Activated CD8-positive, alpha-beta T cell treated with anti-CD3 and anti-CD28 coated beads, Interleukin-2, amount 10 ng/mL, durations not matched to agents 7 days and 5 days (primary cell): Measurements from ENCODE around the gene SLC37A4. TPM values are rescaled to one million over a fixed set of nuclear protein-coding genes. Genes with fewer than 3 reads are reported as not detected.

Source experiments
- ATAC-seq: fragments of 150-1000 bp; cut with Tn5 transposase; one replicate; pipeline ENCODE4 v1.10.0; 2021; ENCODE audit warnings: moderate library complexity
- CTCF ChIA-PET: fragments of 350-600 bp; sonication (Branson Sonifier 250); formaldehyde crosslinking; loops from one replicate; lab custom pipeline; 2021; ENCODE audit warnings: antibody characterized with exemption; lab: Charles Lee
- POLR2A ChIA-PET: fragments of 350-600 bp; sonication (Branson Sonifier 250); formaldehyde crosslinking; loops from one replicate; lab custom pipeline; 2021; ENCODE audit warnings: antibody characterized with exemption; lab: Charles Lee
- DNase-seq: peaks from one replicate; pipeline ENCODE4 v3.0.0-alpha.2; 2020
- H3K27ac Mint-ChIP-seq: one replicate; pipeline ENCODE4 v1.8.0; 2021; ENCODE audit warnings: mild to moderate bottlenecking, mixed read lengths
- H3K27me3 Mint-ChIP-seq: one replicate; pipeline ENCODE4 v1.8.0; 2021; ENCODE audit warnings: low read depth, mixed read lengths
- H3K36me3 Mint-ChIP-seq: one replicate; pipeline ENCODE4 v1.8.0; 2021; ENCODE audit warnings: low read depth, mixed read lengths
- H3K4me1 Mint-ChIP-seq: one replicate; pipeline ENCODE4 v1.8.0; 2021; ENCODE audit warnings: low read depth, mixed read lengths
- H3K4me3 Mint-ChIP-seq: one replicate; pipeline ENCODE4 v1.8.0; 2021; ENCODE audit warnings: mild to moderate bottlenecking, mixed read lengths
- H3K9me3 Mint-ChIP-seq: one replicate; pipeline ENCODE4 v1.8.0; 2022; ENCODE audit warnings: mixed read lengths; ENCODE audit not compliant: insufficient read depth
- total RNA-seq, 2 experiments: library from RNA; stranded (reverse); gene quantifications; one replicate each; pipeline ENCODE4 v1.2.3, GENCODE V29; 2021

Gene SLC37A4
- total RNA-seq, 2 experiments from 2014 or later = 22.4 to 26.6 TPM

DNA sequence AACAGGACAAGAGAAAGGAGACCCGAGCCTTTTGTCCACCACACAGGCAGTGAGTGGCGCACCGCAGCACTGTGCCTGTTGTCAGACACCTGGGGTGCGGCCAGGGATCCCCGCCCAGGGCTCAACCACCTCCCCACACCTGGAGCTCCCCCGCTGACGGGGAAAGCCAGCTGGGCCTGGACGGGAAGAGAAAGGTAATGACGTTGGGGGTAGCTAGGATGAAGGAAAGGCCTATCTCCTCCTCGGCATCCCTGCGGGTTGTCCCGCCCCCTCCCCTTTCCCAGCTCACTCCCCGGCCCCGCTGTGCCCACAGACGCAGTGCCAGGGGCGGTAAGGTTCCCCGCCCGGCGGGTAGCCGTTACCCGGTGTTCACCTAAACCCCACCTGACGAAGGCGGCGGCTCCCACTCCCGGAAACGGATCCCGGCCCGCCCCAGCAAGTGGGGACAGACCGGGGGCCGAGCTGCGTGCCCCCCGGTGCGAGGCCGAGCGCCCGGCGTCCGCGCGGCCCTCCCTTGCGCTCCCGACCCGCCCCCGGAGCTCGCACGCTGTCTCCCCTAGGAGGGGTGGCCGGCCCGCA is 25.8 kb upstream of the SLC37A4 start:
- ATAC-seq (peak; percentile 10), DNase-seq (peak; percentile 56)
- peak overlapping the region; percentile 99 for H3K27ac Mint-ChIP-seq
- H3K4me3 Mint-ChIP-seq = peak overlapping the region; percentile 97
- ChIA-PET CTCF (interaction anchor here (0.5 to 2.6 kb wide), 12 partner anchors 11 to 268 kb away, joined by 3 to 12 read pairs (median 4); partner anchors contain the start of genes DPAGT1, SLC37A4 and VPS11), POLR2A (interaction anchor here (0.5 to 4.1 kb wide), 15 partner anchors 9 to 269 kb away, joined by 3 to 28 read pairs (median 5); partner anchors contain the start of genes C2CD2L, HMBS, RPS25 and TRAPPC4)
- H3K4me1 Mint-ChIP-seq = peaks cover 30% of the 10 kb centered on the region
- no peaks in the 10 kb centered on the region for H3K9me3 Mint-ChIP-seq
- no peaks in the 10 kb centered on the region for H3K27me3 Mint-ChIP-seq
- H3K36me3 Mint-ChIP-seq = peaks cover 51% of the 10 kb centered on the region

DNA sequence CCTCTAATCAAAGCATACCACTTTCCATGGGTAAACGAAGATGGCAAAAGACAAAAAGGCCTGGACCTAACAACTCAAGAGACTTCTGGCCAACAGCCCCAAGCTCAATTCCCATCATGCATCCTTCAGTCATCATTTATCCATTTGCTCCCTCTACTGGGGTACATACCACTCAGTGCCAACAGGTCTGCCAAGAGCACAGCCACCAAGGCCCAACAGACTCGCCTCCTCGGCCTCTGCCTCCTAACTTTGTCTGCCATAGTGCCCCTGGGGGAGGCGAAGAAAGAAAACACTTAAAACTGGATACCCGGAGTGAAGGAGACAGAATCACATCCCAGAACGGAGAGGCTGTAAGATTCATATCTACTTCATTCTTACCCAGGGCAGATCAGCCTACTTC is 25.2 kb upstream of the SLC37A4 start:
- Mint-ChIP-seq H3K36me3 (peaks cover 58% of the 10 kb centered on the region), H3K4me1 (peaks cover 30% of the 10 kb centered on the region), H3K27me3 (no peaks in the 10 kb centered on the region), H3K4me3 (peak overlapping the region; percentile 97), H3K27ac (peak overlapping the region; percentile 78), H3K9me3 (no peaks in the 10 kb centered on the region)
- DNase-seq (peak; percentile 32), ATAC-seq (no peak)
- CTCF ChIA-PET = interaction anchor here (0.8 to 2.6 kb wide), 12 partner anchors 12 to 366 kb away, joined by 3 to 12 read pairs (median 4); partner anchors contain the start of genes SLC37A4, TRAPPC4 and VPS11
- POLR2A ChIA-PET = interaction anchor here (0.5 to 4.1 kb wide), 14 partner anchors 8 to 269 kb away, joined by 3 to 28 read pairs (median 6); partner anchors contain the start of genes C2CD2L, HMBS, RPS25 and TRAPPC4

DNA sequence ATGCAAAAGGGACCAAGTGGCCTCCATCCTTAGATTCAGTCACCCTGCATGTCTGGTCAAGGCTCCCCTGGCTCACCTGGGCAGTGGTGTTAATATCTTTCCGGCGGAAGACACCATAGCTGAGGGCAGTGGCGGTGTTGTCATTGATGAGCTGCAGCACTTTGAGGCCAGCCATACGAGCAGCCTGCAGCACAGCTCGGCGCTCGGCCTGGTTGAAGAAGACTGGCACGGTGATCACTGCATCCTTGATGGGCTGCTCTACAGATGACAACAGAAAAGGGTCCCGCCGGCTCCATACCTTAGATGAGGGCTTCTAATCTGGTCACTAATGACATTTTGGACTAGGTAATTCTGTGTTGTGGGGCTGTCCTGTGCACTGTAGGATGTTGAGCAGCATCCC is 23.7 kb upstream of the SLC37A4 start:
- ATAC-seq = no peak
- Mint-ChIP-seq H3K4me1 (peaks cover 36% of the 10 kb centered on the region), H3K36me3 (peaks cover 67% of the 10 kb centered on the region), H3K9me3 (no peaks in the 10 kb centered on the region), H3K27ac (peak overlapping the region; percentile 30), H3K4me3 (peak overlapping the region; percentile 34), H3K27me3 (no peaks in the 10 kb centered on the region)
- no peak for DNase-seq
- POLR2A ChIA-PET = interaction anchor here (1.0 to 3.4 kb wide), 3 partner anchors 13 to 41 kb away, joined by 4 to 26 read pairs (median 4); partner anchors contain the start of genes TRAPPC4 and VPS11
- CTCF ChIA-PET = interaction anchor here (0.7 to 2.6 kb wide), 4 partner anchors 11 to 365 kb away, joined by 3 to 12 read pairs (median 4); partner anchors contain the start of gene SLC37A4

- H3K4me3 Mint-ChIP-seq = no peak overlapping the region
- no peaks in the 10 kb centered on the region for H3K27me3 Mint-ChIP-seq
- DNase-seq (no peak), ATAC-seq (no peak)
- peaks cover 81% of the 10 kb centered on the region for H3K36me3 Mint-ChIP-seq
- no peaks in the 10 kb centered on the region for H3K9me3 Mint-ChIP-seq
- CTCF ChIA-PET = no interaction called here
- H3K4me1 Mint-ChIP-seq = peaks cover 30% of the 10 kb centered on the region
- POLR2A ChIA-PET = no interaction called here
- no peak overlapping the region for H3K27ac Mint-ChIP-seq
Observed at GRCh38 chr11:119052163-119052814, 21.6 kb upstream of the SLC37A4 start.

- no peaks in the 10 kb centered on the region for H3K27me3 Mint-ChIP-seq
- DNase-seq (no peak), ATAC-seq (no peak)
- peak overlapping the region; percentile 50 for H3K27ac Mint-ChIP-seq
- ChIA-PET CTCF (no interaction called here), POLR2A (interaction anchor here (0.8 to 1.2 kb wide), 3 partner anchors 32 to 54 kb away, joined by 3 to 4 read pairs (median 3); partner anchors contain the start of gene DPAGT1)
- H3K36me3 Mint-ChIP-seq = peaks cover 86% of the 10 kb centered on the region
- no peak overlapping the region for H3K4me3 Mint-ChIP-seq
- H3K4me1 Mint-ChIP-seq = peaks cover 30% of the 10 kb centered on the region
- H3K9me3 Mint-ChIP-seq = no peaks in the 10 kb centered on the region
Observed at GRCh38 chr11:119051440-119052162, 20.9 kb upstream of the SLC37A4 start.

GRCh38 chr11:119049081-119049480 is 18.4 kb upstream of the SLC37A4 start:
- H3K9me3 Mint-ChIP-seq = no peaks in the 10 kb centered on the region
- ChIA-PET CTCF (no interaction called here), POLR2A (interaction anchor here (0.5 to 1.0 kb wide), 2 partner anchors 18 to 85 kb away, joined by 3 to 5 read pairs; partner anchors contain the start of gene VPS11)
- H3K27me3 Mint-ChIP-seq = no peaks in the 10 kb centered on the region
- DNase-seq (no peak), ATAC-seq (no peak)
- no peak overlapping the region for H3K27ac Mint-ChIP-seq
- no peak overlapping the region for H3K4me3 Mint-ChIP-seq
- peaks cover 74% of the 10 kb centered on the region for H3K36me3 Mint-ChIP-seq
- H3K4me1 Mint-ChIP-seq = peaks cover 12% of the 10 kb centered on the region

DNA sequence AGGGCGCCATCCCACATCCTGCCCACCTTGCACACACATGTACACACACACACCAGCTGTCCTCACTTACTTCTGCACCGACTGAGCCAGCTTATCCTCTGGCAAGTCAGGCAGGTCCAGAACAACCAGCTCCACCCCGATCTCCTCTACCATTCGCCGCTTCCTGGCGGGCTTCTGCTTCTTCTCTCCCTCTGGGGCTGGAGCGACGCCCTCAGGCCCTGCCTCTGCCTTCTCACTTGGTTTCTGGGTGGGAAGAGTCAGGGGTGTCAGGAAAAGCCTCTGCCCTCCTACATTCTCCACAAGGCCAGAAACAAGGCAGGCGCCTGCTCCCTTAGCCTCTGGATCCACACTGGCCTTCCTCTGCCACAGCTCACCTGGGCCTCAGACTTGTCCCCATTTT is 18.0 kb upstream of the SLC37A4 start:
- Mint-ChIP-seq H3K36me3 (peaks cover 70% of the 10 kb centered on the region), H3K9me3 (no peaks in the 10 kb centered on the region), H3K4me1 (peaks cover 12% of the 10 kb centered on the region), H3K27me3 (no peaks in the 10 kb centered on the region), H3K27ac (no peak overlapping the region), H3K4me3 (no peak overlapping the region)
- no peak for DNase-seq
- ATAC-seq = no peak
- POLR2A ChIA-PET = interaction anchor here (0.5 to 1.0 kb wide), 2 partner anchors 19 to 85 kb away, joined by 3 to 5 read pairs; partner anchors contain the start of gene VPS11
- CTCF ChIA-PET = interaction anchor here (0.9 to 1.0 kb wide), 2 partner anchors 17 to 18 kb away, joined by 3 to 5 read pairs; no protein-coding TSS in a partner anchor

DNA sequence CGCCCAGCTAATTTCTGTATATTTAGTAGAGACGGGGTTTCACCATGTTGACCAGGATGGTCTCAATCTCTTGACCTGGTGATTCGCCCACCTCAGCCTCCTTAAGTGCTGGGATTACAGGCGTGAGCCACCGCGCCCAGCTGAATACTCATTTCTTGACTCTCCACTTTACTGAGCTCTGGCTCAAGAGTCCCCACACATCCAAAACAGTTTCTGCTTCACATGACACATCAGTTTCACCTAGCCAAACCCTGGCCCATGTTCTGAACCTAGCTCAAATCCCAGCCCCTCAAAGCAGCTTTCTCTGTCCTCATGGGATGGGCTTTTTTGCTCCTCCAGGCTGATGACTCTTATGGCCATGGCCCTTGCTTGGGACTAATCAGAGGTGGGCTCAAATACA is 16.5 kb upstream of the SLC37A4 start:
- peak overlapping the region; percentile 25 for H3K27ac Mint-ChIP-seq
- H3K9me3 Mint-ChIP-seq = no peaks in the 10 kb centered on the region
- ChIA-PET POLR2A (interaction anchor here (1.0 to 1.9 kb wide), 2 partner anchors 9 to 48 kb away, joined by 3 to 5 read pairs; partner anchors contain the start of gene HYOU1), CTCF (no interaction called here)
- ATAC-seq = no peak
- peaks cover 10% of the 10 kb centered on the region for H3K4me1 Mint-ChIP-seq
- peaks cover 56% of the 10 kb centered on the region for H3K36me3 Mint-ChIP-seq
- no peak overlapping the region for H3K4me3 Mint-ChIP-seq
- H3K27me3 Mint-ChIP-seq = no peaks in the 10 kb centered on the region
- no peak for DNase-seq

- Mint-ChIP-seq H3K4me3 (no peak overlapping the region), H3K27ac (no peak overlapping the region), H3K9me3 (no peaks in the 10 kb centered on the region), H3K36me3 (peaks cover 50% of the 10 kb centered on the region), H3K27me3 (no peaks in the 10 kb centered on the region), H3K4me1 (peaks cover 10% of the 10 kb centered on the region)
- ATAC-seq = no peak
- no peak for DNase-seq
- CTCF ChIA-PET = no interaction called here
- POLR2A ChIA-PET = interaction anchor here (1.0 to 1.9 kb wide), 2 partner anchors 10 to 48 kb away, joined by 3 to 5 read pairs; partner anchors contain the start of gene HYOU1
Observed at GRCh38 chr11:119046489-119046888, 15.8 kb upstream of the SLC37A4 start.

DNA sequence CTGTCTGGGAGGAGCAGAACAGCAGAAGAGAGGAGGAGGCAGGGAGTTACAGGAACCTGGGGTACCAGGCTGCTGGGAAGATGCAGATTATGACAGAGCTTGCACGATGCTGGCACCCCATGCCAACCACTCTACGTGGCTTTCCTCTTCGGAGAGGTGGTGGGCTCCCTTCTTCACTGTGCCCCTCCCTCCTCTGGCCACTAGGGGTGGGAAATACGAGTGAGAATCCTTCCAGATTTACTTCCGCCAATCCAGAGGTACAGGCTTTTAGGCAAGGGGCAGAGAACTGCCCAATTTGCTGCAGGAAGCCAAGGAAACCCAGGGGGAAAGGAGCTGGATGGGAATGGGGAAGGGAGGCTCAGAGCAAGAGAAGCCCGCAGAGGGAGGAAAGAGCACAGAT is 14.0 kb upstream of the SLC37A4 start:
- H3K9me3 Mint-ChIP-seq = no peaks in the 10 kb centered on the region
- ATAC-seq (no peak), DNase-seq (no peak)
- peaks cover 7% of the 10 kb centered on the region for H3K4me1 Mint-ChIP-seq
- no peaks in the 10 kb centered on the region for H3K27me3 Mint-ChIP-seq
- H3K4me3 Mint-ChIP-seq = no peak overlapping the region
- H3K27ac Mint-ChIP-seq = peak overlapping the region; percentile 19
- POLR2A ChIA-PET = no interaction called here
- peaks cover 37% of the 10 kb centered on the region for H3K36me3 Mint-ChIP-seq
- CTCF ChIA-PET = interaction anchor here (0.9 kb wide), 1 partner anchor 12 kb away, joined by 3 read pairs; no protein-coding TSS in a partner anchor

DNA sequence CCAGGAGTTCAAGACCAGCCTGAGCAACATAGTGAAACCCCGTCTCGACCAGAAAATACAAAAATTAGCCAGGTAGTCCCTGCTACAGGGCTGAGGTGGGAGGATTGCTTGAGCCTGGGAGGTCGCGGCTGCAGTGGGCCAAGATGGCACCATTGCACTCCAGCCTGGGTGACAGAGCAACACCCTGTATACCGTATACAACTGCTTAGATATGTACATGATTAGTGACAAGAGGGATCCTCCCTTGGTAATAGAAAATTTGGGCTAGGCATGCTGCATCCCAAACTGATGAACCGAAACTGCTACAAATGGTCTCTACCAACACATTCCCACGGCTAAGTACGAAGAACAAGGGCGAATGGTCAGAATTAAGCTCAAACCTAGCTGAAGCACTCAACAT is 12.2 kb upstream of the SLC37A4 start:
- no peaks in the 10 kb centered on the region for H3K9me3 Mint-ChIP-seq
- H3K4me1 Mint-ChIP-seq = no peaks in the 10 kb centered on the region
- POLR2A ChIA-PET = interaction anchor here (2.0 kb wide), 1 partner anchor 13 kb away, joined by 6 read pairs; the partner anchor contains the start of gene HYOU1
- DNase-seq = no peak
- peaks cover 20% of the 10 kb centered on the region for H3K36me3 Mint-ChIP-seq
- no peak overlapping the region for H3K27ac Mint-ChIP-seq
- H3K27me3 Mint-ChIP-seq = peaks cover 5% of the 10 kb centered on the region
- no peak for ATAC-seq
- no peak overlapping the region for H3K4me3 Mint-ChIP-seq
- CTCF ChIA-PET = interaction anchor here (1.4 to 2.6 kb wide), 2 partner anchors 12 to 13 kb away, joined by 3 to 11 read pairs; partner anchors contain the start of gene SLC37A4
